ENCODE measurements around the gene MNDA.

DNA sequence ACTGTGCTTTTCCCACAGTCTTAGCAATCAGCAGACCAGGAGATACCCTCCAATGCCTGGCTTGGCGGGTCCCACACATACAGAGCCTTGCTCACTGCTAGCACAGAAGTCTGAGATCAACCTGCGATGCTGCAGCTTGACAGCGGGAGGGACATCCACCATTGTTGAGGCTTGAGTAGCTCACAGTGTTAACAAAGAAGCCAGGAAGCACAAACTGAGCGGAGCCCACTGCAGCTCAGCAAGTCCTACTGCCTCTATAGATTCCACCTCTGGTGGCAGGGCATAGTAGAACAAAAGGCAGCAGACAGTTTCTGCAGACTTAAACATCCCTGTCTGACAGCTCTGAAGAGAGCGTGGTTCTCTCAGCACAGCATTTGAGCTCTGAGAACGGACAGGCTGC is 33.4 kb downstream of the MNDA start:
- TF ChIP-seq, protein P1, sequence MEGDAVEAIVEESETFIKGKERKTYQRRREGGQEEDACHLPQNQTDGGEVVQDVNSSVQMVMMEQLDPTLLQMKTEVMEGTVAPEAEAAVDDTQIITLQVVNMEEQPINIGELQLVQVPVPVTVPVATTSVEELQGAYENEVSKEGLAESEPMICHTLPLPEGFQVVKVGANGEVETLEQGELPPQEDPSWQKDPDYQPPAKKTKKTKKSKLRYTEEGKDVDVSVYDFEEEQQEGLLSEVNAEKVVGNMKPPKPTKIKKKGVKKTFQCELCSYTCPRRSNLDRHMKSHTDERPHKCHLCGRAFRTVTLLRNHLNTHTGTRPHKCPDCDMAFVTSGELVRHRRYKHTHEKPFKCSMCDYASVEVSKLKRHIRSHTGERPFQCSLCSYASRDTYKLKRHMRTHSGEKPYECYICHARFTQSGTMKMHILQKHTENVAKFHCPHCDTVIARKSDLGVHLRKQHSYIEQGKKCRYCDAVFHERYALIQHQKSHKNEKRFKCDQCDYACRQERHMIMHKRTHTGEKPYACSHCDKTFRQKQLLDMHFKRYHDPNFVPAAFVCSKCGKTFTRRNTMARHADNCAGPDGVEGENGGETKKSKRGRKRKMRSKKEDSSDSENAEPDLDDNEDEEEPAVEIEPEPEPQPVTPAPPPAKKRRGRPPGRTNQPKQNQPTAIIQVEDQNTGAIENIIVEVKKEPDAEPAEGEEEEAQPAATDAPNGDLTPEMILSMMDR (conservative IDR thresholded peaks at IDR 0.05): no peak
- TF ChIP-seq EZH2 (IDR thresholded peaks at IDR 0.05; ENCODE audit: low read depth): no peak
